Stimulated activated CD8-positive, alpha-beta memory T cell treated with anti-CD3 and anti-CD28 coated beads, Interleukin-4, amount 100 ng/mL, for 4 hours (primary cell): ENCODE results near the gene NXPH4.

Experiments used
- DNase-seq, 2 donors: peaks; one replicate each; pipeline ENCODE4 v3.0.0-alpha.2; 2020; ENCODE audit warnings: low read depth in 2 of 2, low spot score in 1 of 2

The NXPH4 gene

DNA sequence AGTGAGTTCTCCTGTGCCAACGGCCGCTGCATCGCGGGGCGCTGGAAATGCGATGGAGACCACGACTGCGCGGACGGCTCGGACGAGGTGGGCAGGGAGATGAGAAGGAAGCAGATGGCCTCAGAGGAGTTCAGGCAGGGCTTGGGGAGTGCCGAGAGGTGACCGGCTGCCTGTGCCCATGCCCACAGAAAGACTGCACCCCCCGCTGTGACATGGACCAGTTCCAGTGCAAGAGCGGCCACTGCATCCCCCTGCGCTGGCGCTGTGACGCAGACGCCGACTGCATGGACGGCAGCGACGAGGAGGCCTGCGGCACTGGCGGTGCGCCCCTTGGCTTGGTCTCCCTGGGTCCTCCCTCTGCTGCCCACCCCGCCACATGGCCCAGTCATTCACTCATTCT, 13.4 kb upstream of the NXPH4 start:
- DNase-seq = no peak

DNA sequence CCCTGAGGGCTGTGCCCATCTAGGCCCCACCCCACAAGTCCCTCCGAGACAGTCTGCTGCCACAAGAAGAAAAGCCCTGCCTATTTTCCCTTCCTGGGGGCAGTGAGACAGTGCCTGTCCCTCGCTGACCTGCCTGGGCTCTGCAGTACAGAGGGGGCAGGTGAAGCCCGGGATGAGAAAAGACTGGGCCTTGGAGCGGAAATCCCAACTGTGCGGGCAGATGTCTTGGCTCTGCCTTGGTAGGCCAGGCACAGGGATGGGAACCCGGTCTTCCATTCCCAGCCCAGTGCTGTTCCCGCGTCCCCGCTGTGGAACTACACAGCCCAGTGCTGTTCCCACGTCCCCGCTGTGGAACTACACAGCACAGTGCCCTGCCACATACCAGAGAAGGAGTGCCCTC, 12.8 kb upstream of the NXPH4 start:
- no peak for DNase-seq

DNA sequence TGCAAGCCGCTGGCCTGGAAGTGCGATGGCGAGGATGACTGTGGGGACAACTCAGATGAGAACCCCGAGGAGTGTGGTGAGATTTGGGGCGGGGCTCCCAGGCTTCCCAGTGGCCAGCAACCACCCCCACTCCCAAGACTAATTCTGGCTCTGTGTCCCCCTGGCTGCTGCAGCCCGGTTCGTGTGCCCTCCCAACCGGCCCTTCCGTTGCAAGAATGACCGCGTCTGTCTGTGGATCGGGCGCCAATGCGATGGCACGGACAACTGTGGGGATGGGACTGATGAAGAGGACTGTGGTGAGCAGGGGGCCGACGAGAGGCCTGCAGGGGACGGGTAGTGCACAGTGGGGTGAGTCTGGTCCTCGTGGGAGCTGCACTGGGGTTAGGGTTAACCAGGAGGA, 12.1 kb upstream of the NXPH4 start:
- DNase-seq = no peak

DNA sequence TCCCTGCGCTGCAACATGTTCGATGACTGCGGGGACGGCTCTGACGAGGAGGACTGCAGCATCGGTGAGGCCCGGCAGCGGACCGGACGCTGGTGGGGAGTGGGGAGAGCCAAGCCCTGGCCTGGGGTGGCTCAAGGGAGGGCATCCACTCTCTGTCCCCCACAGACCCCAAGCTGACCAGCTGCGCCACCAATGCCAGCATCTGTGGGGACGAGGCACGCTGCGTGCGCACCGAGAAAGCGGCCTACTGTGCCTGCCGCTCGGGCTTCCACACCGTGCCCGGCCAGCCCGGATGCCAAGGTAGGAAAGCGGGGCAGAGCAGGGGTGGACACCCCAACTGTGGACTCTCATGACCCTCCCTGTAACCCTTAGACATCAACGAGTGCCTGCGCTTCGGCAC, 11.4 kb upstream of the NXPH4 start:
- DNase-seq = no peak

DNA sequence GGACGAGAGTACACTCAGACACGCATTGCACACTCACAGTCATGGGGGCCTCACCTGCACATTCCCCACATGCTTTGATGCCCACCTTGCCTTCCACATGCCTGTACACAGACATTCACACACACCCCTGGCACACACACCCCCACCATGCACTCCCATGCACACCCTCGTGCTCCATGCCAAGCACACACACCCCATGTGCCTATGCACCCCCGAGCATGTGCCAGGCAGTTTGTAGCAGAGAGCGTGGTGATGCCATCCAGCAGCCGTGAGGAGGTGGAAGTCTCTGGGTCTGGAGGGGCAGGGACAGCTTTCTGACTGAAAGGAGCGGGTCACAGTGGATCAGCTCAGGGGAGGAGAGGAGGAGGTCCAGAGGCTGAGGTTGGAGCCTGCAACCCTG, 10.7 kb upstream of the NXPH4 start:
- no peak for DNase-seq

DNA sequence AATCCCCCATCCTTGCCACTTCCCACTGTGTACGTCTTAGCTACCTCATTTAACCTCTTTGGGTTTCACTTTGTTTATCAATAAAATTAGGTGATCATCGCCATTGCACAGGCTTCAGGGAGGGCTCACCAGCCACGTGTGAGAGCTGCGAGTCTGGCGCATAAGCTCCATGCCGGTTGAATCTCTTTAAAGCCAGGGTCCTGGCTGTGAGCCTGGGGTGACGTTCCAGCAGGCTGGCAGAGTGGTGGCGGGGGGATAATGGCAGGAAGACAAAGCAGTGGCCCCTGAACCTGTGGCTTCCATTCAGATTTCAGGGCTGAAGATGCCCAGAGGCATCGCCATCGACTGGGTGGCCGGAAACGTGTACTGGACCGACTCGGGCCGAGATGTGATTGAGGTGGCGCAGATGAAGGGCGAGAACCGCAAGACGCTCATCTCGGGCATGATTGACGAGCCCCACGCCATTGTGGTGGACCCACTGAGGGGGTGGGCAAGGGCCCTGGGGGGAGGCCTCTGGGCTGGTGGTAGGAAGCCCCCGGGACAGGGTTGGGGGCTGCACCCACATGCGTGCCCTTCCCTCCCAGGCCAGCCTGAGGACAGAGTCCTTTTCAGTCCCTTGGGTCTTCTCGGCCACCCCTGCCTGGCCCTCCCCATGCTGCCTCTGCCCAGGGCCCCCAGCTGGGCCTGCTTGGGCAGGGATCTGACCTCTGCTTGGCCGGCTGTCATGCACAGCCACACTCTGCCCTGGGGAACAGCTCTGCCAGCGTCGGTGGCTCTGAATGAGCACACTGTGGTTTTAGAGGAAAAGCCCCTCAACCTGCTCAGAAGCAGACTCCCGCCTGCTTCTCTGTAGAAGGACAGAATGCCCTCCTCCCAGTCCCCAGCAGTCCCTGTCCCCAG, 8.6 kb upstream of the NXPH4 start:
- DNase-seq = no peak

DNA sequence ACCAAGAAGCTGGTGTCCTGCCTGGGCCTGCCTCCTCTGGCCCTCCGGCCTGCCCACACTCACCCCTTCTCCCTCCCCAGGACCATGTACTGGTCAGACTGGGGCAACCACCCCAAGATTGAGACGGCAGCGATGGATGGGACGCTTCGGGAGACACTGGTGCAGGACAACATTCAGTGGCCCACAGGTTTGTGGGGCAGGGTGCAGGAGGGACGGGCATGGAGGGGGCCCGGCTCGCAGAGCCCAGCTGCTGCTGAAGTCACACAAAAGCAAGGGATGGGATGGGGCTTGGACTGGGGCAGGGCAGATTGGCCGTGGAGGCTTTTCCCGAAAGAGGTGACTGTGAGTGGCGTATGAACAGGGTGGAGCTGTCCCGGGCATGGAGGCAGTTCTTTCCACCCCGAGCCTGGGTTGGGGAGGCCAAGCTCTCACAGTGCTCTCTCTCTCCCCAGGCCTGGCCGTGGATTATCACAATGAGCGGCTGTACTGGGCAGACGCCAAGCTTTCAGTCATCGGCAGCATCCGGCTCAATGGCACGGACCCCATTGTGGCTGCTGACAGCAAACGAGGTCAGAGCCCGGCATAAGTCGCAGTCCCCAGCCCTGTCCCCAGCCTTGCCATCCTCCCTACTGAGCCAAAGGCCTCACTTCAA, 7.8 kb upstream of the NXPH4 start:
- no peak for DNase-seq

DNA sequence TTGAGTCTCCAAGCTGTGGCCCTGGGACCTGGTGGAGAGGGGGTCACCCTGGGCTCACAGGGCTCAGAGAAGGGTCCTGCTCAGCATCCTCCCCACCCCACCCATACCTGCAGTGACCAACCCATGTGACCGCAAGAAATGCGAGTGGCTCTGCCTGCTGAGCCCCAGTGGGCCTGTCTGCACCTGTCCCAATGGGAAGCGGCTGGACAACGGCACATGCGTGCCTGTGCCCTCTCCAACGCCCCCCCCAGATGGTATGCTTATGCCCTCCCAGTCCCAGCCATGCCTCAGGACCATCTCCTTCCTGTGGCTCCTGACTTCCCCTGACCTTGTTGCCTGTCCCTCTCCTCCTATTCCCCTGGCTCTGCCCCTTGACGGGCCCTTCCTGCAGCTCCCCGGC, 6.7 kb upstream of the NXPH4 start:
- no peak for DNase-seq

DNA sequence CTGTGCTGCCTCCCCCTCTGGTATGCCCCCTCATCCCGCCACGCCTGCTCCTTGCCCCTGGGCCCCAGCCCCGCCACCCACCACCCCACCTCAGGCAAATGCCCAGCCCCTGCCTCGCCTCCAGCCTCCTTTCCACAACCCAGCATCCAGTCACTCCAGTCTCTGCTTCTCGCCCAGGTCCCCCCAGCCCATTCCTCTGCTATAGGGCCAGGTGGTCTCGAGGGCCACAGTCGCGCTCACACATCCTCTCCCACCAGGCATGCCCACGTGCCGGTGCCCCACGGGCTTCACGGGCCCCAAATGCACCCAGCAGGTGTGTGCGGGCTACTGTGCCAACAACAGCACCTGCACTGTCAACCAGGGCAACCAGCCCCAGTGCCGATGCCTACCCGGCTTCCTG, 6.1 kb upstream of the NXPH4 start:
- DNase-seq = no peak

DNA sequence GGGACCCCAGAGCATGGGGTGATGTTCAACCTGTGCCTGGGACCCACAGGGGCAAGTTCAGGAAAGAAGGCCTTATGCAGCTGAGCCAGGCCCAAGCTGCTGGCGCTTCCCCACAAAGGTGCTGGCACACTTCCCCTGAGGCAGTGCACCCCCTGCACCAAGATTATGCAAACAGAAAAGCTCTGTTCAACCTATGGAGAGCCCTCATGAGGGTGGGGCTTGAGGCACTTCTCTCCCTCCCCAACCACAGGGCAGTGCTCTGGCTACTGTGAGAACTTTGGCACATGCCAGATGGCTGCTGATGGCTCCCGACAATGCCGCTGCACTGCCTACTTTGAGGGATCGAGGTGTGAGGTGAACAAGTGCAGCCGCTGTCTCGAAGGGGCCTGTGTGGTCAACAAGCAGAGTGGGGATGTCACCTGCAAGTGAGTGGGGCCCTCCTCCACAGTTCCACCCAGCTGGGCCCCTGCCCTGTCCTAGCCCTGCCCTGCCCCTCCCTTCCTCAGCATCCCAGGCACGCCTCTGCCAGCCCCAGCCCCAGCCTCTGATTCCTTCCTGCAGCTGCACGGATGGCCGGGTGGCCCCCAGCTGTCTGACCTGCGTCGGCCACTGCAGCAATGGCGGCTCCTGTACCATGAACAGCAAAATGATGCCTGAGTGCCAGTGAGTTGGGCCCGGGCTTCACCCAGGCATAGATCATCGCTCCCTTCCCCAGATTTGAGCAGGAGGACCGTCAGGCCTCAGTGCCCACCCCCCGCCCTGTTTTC, 5.5 kb upstream of the NXPH4 start:
- no peak for DNase-seq

DNA sequence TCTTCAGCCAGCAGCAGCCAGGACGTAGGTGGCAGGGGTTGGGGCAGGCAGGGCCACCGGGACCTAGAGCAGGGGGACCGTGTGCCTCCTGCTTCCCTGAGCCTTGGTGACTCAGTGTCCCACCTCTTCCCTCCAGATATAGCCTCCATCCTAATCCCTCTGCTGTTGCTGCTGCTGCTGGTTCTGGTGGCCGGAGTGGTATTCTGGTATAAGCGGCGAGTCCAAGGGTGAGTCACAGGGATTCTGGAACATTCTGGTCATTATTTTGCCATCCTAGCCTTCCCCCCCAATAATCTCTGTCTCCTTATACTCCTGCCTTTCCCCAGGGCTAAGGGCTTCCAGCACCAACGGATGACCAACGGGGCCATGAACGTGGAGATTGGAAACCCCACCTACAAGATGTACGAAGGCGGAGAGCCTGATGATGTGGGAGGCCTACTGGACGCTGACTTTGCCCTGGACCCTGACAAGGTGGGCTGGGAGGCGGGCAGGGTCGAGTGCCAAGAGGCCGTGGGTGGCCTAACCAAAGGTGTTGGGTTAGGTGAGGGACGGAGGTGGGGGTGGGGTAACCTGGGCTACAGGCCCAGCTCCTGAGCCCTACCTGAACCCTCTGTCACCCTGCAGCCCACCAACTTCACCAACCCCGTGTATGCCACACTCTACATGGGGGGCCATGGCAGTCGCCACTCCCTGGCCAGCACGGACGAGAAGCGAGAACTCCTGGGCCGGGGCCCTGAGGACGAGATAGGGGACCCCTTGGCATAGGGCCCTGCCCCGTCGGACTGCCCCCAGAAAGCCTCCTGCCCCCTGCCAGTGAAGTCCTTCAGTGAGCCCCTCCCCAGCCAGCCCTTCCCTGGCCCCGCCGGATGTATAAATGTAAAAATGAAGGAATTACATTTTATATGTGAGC, 4.5 kb upstream of the NXPH4 start:
- no peak for DNase-seq

DNA sequence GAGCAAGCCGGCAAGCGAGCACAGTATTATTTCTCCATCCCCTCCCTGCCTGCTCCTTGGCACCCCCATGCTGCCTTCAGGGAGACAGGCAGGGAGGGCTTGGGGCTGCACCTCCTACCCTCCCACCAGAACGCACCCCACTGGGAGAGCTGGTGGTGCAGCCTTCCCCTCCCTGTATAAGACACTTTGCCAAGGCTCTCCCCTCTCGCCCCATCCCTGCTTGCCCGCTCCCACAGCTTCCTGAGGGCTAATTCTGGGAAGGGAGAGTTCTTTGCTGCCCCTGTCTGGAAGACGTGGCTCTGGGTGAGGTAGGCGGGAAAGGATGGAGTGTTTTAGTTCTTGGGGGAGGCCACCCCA, 3.9 kb upstream of the NXPH4 start:
- no peak for DNase-seq

DNA sequence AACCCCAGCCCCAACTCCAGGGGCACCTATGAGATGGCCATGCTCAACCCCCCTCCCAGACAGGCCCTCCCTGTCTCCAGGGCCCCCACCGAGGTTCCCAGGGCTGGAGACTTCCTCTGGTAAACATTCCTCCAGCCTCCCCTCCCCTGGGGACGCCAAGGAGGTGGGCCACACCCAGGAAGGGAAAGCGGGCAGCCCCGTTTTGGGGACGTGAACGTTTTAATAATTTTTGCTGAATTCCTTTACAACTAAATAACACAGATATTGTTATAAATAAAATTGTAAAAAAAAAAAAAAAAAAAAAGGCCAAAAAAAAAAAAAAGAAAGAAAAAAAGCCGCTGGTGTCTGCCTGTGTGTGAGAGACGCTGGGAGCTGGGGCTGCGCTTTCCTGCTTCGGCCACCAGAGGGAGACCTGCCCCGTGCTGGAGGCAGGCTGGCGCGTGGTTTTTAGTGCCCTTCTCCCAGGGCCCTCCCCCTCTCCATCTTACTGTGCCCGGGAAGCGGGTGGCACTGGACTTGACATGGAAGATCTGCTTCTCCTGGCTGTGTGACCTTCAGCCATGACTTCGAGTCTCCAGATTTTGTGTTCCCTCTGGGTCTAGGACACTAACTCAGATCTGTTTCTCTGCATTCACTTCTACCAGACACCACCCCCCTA, 3.4 kb upstream of the NXPH4 start:
- peak; percentile 61 to 66 for DNase-seq

DNA sequence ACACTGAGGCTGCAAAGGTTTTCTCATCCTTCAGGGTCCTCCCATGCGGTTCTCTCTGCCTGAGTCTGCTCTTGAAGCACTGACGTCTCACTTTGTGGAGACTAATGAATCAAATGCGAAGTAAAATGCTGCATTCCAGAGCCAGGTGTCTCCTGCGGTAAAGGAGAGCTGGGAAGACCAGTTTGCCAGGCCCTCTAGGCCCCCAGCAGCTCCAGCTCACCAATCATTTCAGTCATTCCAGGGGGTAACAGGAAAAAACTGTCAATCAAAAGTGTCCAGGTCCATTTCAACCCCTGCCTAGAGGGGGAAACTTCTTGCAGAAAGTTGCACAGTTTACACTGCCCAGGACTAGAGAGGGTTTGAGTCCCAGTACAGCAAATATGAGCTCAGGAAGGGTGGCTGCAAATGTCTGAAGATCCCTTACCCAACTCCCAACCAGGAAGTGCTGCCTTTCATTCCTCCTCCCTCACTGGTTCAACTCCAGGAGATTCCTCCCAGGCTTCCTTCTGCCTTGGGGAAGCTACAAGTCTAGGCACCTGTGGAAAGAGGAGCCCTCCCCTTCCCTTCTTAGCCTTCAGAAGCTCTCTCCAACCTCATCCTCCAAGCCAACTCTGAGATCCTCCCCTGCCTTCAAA, 2.7 kb upstream of the NXPH4 start:
- DNase-seq = no peak

DNA sequence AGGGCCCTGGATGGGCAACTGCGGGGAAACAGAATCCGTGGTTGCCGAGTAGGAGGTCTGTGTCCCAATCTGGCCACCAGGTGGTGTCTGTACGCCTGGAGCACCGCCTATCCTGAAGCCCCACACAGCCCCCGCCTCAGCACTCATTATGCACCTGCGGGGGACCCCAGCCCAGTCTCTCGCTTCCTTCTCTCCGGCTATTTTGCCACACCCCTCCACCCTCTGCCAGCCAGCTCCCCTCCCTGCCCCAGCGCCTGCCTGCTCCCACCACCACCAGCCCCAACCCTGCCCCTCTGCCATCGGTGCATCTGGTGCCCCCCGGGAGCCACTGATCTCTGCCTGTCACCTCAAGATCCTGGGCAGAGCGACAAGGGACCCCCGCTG, 2.2 kb upstream of the NXPH4 start:
- peak; percentile 34 to 38 for DNase-seq

DNA sequence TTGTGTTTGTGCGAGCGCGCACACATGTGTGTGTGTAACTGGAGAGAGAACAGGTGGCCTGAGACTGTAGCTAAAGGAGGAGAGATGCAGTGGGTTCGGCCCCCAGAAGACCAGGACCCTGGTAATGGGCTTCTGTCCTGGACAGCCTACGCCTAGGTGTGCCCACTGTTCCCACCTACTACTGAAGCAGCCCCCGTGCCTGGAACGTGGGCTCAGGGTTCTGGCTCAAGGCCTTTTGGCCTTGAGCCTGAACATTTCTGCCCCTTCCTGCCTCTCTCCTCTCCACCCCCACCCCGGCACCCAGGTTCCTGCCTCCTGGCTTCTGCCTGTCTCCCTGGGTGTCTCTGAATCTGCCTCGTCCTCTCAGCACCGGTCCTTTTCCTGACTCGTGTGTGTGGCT, 1.5 kb upstream of the NXPH4 start:
- no peak for DNase-seq

DNA sequence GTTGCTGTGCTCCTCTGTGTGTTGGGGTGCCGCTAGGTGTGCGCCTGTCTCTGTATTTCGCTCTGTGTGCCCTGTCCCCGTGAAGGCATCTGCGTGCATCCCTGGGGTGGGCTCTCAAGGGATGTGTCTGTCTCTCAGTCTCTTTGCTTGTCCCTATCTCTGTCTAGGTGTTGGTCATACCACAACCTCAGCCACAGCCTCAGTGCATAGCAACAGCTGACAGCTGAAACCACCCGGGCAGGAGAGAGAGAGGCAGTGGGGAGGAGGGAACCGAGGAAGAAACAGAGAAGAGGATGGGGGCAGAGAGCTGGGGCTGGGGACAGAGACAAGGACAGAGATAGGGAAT, 953 bp upstream of the NXPH4 start:
- no peak for DNase-seq

DNA sequence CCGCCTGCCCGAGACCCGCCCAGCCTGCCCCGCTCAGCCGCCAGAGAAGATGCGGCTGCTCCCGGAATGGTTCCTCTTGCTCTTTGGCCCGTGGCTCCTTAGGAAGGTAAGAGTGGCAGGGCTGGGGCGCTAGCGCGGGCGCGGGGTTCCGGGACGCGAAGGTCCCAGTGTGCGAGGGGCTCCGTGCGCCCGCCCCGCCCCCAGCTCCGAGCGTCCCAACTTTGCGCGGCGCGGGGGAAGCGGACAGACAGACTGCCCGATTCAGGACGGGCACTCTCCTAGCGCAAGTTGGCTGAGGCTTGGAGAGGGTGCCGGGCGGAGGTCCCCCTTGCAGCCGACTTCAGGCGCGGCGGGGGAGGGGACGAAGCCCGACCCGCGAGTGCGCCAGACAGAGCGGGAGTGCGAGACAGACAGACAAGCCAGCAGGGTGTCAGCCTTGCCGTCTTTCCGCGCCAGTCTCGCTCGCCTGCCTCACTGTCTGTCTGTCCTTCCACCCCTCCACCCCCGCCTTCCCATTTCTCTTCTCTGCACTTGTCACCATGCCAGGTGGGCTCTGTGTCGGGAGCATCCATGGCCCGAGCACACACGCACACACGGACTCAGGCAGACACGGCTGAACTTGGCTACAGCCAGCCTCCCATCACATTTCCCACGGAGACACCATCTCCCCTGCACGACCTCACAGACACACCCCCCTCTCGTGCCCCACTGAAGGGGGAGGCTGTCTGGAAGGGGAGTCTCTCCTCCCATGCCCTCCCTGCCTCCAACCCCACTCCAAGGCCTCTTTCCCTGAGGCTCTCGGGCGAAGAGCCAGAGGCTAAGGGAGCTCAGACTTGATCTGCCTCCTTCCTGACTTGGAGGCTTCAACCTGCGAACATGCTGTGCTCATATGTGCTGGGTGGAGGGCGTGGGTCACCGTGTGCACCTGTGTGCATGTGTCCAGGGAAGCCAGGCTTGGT, 606 bp downstream of the NXPH4 start:
- DNase-seq = no peak
